NT2/D1 (cell line): Measurements from ENCODE around the gene LRRC52.

Source experiments
- DNase-seq: peaks from one replicate; pipeline ENCODE4 v3.0.0-alpha.2; 2011; ENCODE audit warnings: low read depth, low spot score
- H3K27me3 ChIP-seq: 2 replicates; pipeline ENCODE4 v1.6.0; 2011; ENCODE audit warnings: mild to moderate bottlenecking; ENCODE audit not compliant: insufficient read length, insufficient read depth
- H3K36me3 ChIP-seq: 2 replicates; pipeline ENCODE4 v1.6.1; 2011; ENCODE audit warnings: mild to moderate bottlenecking, low read length, mixed read lengths; ENCODE audit not compliant: insufficient read depth, insufficient read length
- H3K4me1 ChIP-seq: 2 replicates; pipeline ENCODE4 v1.5.1; 2011; ENCODE audit not compliant: insufficient read depth, insufficient read length
- H3K4me3 ChIP-seq: 2 replicates; pipeline ENCODE4 v1.5.1; 2011; ENCODE audit warnings: low read depth; ENCODE audit not compliant: insufficient read length
- H3K9ac ChIP-seq: 2 replicates; pipeline ENCODE4 v1.6.0; 2011; ENCODE audit warnings: low read depth; ENCODE audit not compliant: insufficient read length
- H3K9me3 ChIP-seq: 2 replicates; pipeline ENCODE4 v1.5.1; 2011; ENCODE audit warnings: mild to moderate bottlenecking, low read length; ENCODE audit not compliant: insufficient read depth
- SUZ12 ChIP-seq: IDR thresholded peaks from 2 replicates; pipeline ENCODE4 v1.6.1; 2011; ENCODE audit not compliant: insufficient read length, insufficient read depth; ENCODE audit errors: extremely low read depth
- YY1 ChIP-seq: IDR thresholded peaks from 2 replicates; pipeline ENCODE4 v1.6.1; 2011; ENCODE audit not compliant: insufficient read length, insufficient read depth
- ZNF274 ChIP-seq: IDR thresholded peaks from 2 replicates; pipeline ENCODE4 v1.6.1; 2011; ENCODE audit warnings: mild to moderate bottlenecking, low read depth, low read length

LRRC52 gene

GRCh38 chr1:165610866-165611265 is 67.1 kb downstream of the LRRC52 start:
- no peaks in the 10 kb centered on the region for H3K36me3 ChIP-seq
- no peak overlapping the region for H3K4me3 ChIP-seq
- no peaks in the 10 kb centered on the region; the same call in 1 of the 2 replicates for H3K9me3 ChIP-seq
- no peak for TF ChIP-seq SUZ12
- DNase-seq: no peak
- no peak overlapping the region for H3K9ac ChIP-seq
- H3K4me1 ChIP-seq: no peaks in the 10 kb centered on the region
- H3K27me3 ChIP-seq: no peaks in the 10 kb centered on the region

DNA sequence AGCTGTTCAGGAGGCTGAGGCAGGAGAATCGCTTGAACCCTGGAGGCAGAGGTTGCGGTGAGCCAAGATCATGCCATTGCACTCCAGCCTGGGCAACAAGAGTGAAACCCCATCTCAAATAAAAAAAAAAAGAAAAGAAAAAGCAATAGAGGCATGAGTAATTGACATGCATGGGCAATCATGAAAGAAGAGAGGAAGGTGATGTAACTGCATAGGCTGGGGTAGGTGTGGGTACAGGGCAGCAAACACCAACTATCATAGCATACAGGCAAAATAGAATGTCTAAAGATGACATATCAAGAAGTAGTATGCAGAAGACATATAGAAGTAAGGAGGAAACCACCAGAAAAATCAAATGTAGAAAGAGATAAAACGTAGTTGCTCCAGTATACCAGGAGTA is 68.3 kb downstream of the LRRC52 start:
- H3K9ac ChIP-seq: no peak overlapping the region
- peaks cover 2% of the 10 kb centered on the region for H3K4me1 ChIP-seq
- H3K9me3 ChIP-seq: no peaks in the 10 kb centered on the region; the same call in 1 of the 2 replicates
- TF ChIP-seq SUZ12 (no peak), YY1 (no peak), ZNF274 (no peak)
- H3K4me3 ChIP-seq: no peak overlapping the region
- DNase-seq: no peak
- no peaks in the 10 kb centered on the region for H3K36me3 ChIP-seq
- H3K27me3 ChIP-seq: no peaks in the 10 kb centered on the region
